HL-60 (cell line): Measurements from ENCODE around the gene LRRN2.

Source experiments
- GABPA ChIP-seq: IDR thresholded peaks from 2 replicates; pipeline ENCODE4 v1.6.1; 2012; ENCODE audit warnings: low read depth
- POLR2AphosphoS5 ChIP-seq: IDR thresholded peaks from 2 replicates; pipeline ENCODE4 v1.6.1; 2012; ENCODE audit warnings: low read depth
- TF ChIP-seq, protein P1 (sequence below): IDR thresholded peaks from one replicate; pipeline ENCODE4 v1.5.1; 2011; ENCODE audit warnings: low read length, control low read depth, inconsistent platforms; ENCODE audit not compliant: insufficient read depth
- TF ChIP-seq, protein P2 (sequence below): IDR thresholded peaks from 2 replicates; pipeline ENCODE4 v1.6.1; 2012; ENCODE audit warnings: low read depth; ENCODE audit not compliant: insufficient replicate concordance

DNA sequence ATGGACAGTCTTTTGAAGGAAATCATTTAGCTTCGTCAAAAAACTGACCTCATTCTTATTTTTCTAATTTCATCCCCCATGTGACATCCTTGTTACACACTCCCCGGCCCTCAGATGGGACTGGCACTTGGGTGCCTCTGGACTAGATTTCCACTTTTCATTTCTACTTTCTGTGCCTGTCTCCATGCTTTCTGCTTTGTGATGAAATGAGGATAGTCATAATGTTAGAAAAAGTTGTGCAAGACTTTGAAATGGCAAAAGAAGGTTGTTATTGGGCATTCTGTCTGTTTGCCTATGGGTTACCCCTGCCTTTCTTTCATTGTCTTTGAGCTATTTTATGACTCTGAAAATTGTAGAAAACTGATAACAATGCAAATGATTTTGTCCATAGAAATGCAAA lies 114.4 kb downstream of the LRRN2 start:
- TF ChIP-seq, protein P1, sequence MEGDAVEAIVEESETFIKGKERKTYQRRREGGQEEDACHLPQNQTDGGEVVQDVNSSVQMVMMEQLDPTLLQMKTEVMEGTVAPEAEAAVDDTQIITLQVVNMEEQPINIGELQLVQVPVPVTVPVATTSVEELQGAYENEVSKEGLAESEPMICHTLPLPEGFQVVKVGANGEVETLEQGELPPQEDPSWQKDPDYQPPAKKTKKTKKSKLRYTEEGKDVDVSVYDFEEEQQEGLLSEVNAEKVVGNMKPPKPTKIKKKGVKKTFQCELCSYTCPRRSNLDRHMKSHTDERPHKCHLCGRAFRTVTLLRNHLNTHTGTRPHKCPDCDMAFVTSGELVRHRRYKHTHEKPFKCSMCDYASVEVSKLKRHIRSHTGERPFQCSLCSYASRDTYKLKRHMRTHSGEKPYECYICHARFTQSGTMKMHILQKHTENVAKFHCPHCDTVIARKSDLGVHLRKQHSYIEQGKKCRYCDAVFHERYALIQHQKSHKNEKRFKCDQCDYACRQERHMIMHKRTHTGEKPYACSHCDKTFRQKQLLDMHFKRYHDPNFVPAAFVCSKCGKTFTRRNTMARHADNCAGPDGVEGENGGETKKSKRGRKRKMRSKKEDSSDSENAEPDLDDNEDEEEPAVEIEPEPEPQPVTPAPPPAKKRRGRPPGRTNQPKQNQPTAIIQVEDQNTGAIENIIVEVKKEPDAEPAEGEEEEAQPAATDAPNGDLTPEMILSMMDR = no peak
- no peak for TF ChIP-seq POLR2AphosphoS5
- TF ChIP-seq GABPA = no peak
- TF ChIP-seq, protein P2, sequence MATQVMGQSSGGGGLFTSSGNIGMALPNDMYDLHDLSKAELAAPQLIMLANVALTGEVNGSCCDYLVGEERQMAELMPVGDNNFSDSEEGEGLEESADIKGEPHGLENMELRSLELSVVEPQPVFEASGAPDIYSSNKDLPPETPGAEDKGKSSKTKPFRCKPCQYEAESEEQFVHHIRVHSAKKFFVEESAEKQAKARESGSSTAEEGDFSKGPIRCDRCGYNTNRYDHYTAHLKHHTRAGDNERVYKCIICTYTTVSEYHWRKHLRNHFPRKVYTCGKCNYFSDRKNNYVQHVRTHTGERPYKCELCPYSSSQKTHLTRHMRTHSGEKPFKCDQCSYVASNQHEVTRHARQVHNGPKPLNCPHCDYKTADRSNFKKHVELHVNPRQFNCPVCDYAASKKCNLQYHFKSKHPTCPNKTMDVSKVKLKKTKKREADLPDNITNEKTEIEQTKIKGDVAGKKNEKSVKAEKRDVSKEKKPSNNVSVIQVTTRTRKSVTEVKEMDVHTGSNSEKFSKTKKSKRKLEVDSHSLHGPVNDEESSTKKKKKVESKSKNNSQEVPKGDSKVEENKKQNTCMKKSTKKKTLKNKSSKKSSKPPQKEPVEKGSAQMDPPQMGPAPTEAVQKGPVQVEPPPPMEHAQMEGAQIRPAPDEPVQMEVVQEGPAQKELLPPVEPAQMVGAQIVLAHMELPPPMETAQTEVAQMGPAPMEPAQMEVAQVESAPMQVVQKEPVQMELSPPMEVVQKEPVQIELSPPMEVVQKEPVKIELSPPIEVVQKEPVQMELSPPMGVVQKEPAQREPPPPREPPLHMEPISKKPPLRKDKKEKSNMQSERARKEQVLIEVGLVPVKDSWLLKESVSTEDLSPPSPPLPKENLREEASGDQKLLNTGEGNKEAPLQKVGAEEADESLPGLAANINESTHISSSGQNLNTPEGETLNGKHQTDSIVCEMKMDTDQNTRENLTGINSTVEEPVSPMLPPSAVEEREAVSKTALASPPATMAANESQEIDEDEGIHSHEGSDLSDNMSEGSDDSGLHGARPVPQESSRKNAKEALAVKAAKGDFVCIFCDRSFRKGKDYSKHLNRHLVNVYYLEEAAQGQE = no peak
